Measurements from ENCODE around the gene THAP4. TPM values are rescaled to one million over a fixed set of nuclear protein-coding genes. Genes with fewer than 3 reads are reported as not detected.

Gene THAP4
- total RNA-seq, 1 donor from 2014 or later: 59.1 TPM

DNA sequence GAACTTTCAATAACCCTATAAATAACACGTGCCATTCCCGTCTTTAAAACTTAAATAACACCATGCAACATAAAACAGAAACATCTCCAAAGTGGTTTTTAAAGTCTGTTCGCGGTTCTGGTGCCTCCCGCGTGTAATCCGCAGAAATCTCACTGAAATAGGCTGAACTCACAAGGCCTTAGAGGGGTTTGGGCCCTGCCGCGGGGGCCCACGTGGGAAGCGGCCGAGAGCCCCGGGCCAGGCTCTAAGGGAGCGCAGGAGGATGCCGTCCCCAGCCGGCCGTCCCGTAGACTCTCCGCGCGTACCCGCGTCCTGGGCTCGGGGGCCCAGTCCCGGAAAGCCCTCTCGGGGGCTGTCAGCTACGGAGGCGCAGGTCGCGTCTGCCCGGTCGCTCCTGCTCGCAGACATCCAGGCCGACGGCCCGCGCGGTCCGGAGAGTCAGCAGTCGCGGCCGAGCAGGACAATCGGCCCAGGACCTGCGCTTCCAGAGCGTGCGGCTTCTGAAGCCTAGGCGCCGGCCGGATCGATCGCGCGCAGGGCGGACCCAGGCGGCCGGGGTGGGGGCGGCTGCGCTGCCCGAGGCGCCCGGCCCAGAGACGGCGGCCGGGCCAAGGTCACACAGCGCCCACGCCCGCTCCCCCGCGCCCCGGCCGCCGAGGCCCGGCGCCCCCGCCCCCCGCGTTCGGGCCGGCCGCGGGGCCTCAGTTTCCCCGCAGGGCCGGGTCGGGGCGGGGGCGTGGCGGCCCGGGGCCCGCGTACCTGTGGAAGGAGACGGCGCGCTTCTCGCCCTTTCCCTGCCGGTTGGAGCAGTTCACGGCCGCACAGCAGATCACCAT is 558 bp downstream of the THAP4 start:
- Mint-ChIP-seq H3K36me3 (ENCODE audit: low read depth) (peaks cover 14% of the 10 kb centered on the region), H3K4me1 (peaks cover 45% of the 10 kb centered on the region), H3K27me3 (ENCODE audit: low read depth) (no peaks in the 10 kb centered on the region), H3K4me3 (peak overlapping the region; percentile 93), H3K9me3 (no peaks in the 10 kb centered on the region), H3K27ac (ENCODE audit: unreplicated experiment) (peak overlapping the region; percentile 4)
- DNase-seq (ENCODE audit: low read depth, low spot score): peak; percentile 18
- no peak for TF ChIP-seq CTCF (conservative IDR thresholded peaks at IDR 0.05)

DNA sequence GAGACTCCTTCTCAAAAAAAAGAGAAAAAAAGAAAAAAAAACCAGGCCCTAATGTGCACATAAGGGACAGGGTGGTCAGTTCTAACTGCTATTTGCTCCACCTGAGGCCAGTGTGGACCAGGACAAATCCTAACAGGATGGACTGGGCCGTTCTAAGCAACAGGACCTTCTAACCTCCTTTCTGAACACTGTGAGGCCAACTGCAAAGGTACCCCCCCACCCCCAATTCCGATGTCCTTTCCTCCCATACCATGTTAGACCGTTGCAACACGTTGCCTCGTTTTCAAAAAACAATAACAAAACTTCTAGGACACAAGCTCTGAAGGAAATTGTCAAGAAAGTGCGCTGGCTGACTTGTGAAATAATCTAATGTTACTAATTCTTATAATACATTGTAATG is 1.2 kb downstream of the THAP4 start:
- Mint-ChIP-seq H3K27ac (ENCODE audit: unreplicated experiment) (peak overlapping the region; percentile 4), H3K9me3 (no peaks in the 10 kb centered on the region), H3K36me3 (ENCODE audit: low read depth) (peaks cover 14% of the 10 kb centered on the region), H3K4me3 (peak overlapping the region; percentile 93), H3K4me1 (peaks cover 39% of the 10 kb centered on the region), H3K27me3 (ENCODE audit: low read depth) (no peaks in the 10 kb centered on the region)
- no peak for TF ChIP-seq CTCF (conservative IDR thresholded peaks at IDR 0.05)
- DNase-seq (ENCODE audit: low read depth, low spot score): no peak

DNA sequence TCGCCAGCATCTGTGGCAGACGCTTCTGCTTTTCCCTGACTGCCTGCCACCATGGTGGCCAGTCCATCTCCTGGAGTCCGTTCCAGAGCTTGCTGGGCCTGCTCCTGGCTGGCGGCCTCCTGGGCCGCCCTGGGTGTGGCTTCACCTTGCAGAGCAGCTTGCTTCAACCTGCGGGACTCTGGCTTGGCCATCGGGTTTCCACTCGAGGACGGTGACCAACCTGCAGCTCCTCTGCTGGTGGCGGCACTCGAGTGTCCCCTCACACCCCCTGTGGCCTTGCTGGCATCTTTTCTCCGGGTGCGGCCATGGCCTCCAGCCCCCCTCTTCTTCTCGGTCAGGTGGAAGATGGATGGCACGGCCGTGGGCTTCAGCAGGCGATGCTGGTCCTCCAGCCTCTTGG is 3.4 kb downstream of the THAP4 start:
- no peaks in the 10 kb centered on the region for H3K9me3 Mint-ChIP-seq
- peaks cover 3% of the 10 kb centered on the region for H3K36me3 Mint-ChIP-seq (ENCODE audit: low read depth)
- DNase-seq (ENCODE audit: low read depth, low spot score): no peak
- peaks cover 21% of the 10 kb centered on the region for H3K4me1 Mint-ChIP-seq
- no peak overlapping the region for H3K4me3 Mint-ChIP-seq
- no peaks in the 10 kb centered on the region for H3K27me3 Mint-ChIP-seq (ENCODE audit: low read depth)
- H3K27ac Mint-ChIP-seq (ENCODE audit: unreplicated experiment): no peak overlapping the region
- TF ChIP-seq CTCF (conservative IDR thresholded peaks at IDR 0.05): no peak

DNA sequence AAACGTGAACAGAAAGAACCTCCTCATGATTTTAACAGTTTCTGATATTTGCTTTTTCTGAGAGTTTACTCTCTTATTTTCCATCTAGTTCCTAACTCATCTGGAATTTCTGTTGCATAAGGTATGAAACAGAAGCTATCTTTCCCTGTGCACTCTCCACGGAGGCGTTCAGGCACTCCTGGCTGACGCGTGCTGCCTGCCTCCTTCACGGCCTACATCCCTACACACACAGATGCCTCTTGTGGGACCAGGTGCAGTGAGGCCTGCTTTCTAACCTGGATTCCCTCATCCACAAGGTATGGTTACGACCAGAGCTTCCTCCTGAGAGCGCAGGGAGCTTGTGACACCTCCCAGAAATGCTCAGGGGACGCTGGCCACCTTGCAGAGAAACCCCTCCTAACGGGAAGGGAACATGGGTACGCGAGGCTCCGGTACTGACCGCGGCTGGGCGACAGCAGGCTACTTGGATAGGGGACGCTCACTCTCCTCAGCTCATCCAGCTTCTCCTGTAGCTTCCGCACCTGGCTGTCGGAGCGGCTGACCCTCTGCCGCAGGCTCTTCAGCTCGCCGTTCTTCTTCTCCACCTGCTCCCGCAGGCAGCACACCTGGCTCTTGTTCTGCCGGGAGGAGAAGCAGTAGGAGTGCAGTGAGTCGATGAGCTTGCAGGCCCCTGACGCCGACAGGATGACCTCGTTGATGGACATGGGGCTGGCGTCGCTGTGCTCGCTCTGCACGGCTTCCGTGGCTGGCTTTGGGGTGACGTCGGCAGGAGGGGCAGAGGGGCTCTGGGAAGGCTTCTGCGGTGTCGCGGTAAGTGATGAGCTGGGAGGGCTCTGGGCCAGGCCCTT is 4.3 kb downstream of the THAP4 start:
- Mint-ChIP-seq H3K27ac (ENCODE audit: unreplicated experiment) (peak overlapping the region; percentile 14), H3K27me3 (ENCODE audit: low read depth) (no peaks in the 10 kb centered on the region), H3K4me1 (peaks cover 15% of the 10 kb centered on the region), H3K4me3 (peak overlapping the region; percentile 49), H3K36me3 (ENCODE audit: low read depth) (peaks cover 3% of the 10 kb centered on the region), H3K9me3 (no peaks in the 10 kb centered on the region)
- no peak for DNase-seq (ENCODE audit: low read depth, low spot score)
- TF ChIP-seq CTCF (conservative IDR thresholded peaks at IDR 0.05): no peak

DNA sequence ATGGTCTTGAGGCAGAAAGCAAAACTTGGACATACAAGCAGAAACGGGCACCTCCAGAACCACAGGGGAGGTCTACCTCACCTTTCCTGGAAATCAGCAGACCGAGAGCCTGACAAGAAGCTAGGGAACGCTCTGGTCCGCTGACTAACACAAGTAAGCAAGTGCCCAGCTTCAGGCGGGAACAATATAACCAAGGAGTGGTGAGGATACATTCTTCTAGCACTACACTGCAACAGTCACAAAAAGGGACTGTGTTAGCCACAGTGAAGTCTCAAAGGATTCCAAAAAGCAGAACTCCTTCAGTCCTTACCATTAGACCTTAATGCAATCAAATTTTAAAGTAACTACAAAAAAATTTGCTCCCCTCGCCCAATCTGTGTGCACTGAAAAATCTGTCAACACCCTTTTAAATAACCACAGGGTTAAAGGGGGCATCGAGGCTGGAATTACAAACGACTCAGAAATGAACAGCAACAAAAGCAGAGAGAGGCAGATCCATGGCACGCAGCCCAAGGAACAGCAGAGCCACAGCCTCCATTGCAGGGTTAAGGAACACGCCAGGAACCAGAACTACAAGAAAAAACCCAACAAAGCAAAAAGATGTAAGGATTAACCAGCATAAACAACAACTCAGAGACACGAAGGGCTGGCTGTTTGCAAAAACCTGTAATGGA is 7.1 kb downstream of the THAP4 start:
- no peak for TF ChIP-seq CTCF (conservative IDR thresholded peaks at IDR 0.05)
- H3K4me1 Mint-ChIP-seq: peaks cover 4% of the 10 kb centered on the region
- no peak overlapping the region for H3K4me3 Mint-ChIP-seq
- peaks cover 7% of the 10 kb centered on the region for H3K36me3 Mint-ChIP-seq (ENCODE audit: low read depth)
- no peak for DNase-seq (ENCODE audit: low read depth, low spot score)
- no peak overlapping the region for H3K27ac Mint-ChIP-seq (ENCODE audit: unreplicated experiment)
- H3K27me3 Mint-ChIP-seq (ENCODE audit: low read depth): no peaks in the 10 kb centered on the region
- no peaks in the 10 kb centered on the region for H3K9me3 Mint-ChIP-seq
